ENCODE results near the gene RIN3.

Gene RIN3

GRCh38 chr14:92688434-92689375 is 175.1 kb downstream of the RIN3 start:
- DNase-seq (ENCODE audit: extremely low read depth, low read depth) = no peak

GRCh38 chr14:92690171-92691011 is 176.8 kb downstream of the RIN3 start:
- no peak for DNase-seq (ENCODE audit: extremely low read depth, low read depth)
- peak; percentile 38 for TF ChIP-seq CTCF (IDR thresholded peaks at IDR 0.05; ENCODE audit: low read depth, low read length)

More at GRCh38 chr14:92688434-92689375, 175.1 kb downstream of the RIN3 start:
- TF ChIP-seq CTCF (IDR thresholded peaks at IDR 0.05; ENCODE audit: low read depth, low read length) = no peak

- DNase-seq (ENCODE audit: extremely low read depth, low read depth) = no peak
- no peak for TF ChIP-seq CTCF (IDR thresholded peaks at IDR 0.05; ENCODE audit: low read depth, low read length)
These were observed 179.2 kb downstream of the RIN3 start for GRCh38 chr14:92692822-92693226.

DNA sequence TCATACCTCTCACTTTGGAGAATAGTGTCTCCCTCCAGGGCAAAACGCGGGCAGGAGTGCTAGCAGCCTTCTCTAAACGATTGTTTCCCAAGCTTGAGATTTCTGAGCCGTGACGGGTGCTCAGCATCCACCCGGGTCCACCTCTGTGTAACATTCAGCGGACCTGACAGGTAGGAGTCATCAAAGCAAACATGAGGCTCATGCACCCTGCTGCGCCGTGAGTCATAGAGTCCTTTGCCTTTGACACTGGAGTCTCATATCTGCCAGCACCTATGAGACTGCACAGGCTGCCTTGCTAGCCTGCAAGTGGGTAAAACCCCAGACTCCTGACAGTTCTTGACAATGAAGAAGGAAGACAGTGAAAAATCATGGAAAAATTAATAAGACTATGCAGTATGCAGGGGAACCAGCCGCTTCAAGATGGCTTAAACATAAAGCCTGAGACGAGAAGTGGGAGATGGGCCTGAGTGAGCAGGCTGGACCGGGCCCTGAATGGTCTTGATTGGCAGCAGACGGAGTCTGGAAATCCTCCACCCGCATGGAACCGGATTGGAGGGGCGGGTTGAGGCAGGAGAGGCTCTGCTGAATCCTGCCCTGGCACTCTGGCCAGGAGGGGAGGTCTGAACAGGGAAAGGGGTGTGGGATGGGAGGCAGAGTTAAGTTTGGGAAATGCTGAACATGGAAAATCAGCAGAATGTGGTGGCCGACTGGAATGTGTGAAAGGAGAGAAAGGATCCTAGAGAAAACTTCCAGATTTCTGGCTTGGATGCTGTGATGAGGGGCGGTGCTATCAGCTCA is 180.6 kb downstream of the RIN3 start:
- no peak for DNase-seq (ENCODE audit: extremely low read depth, low read depth)
- TF ChIP-seq CTCF (IDR thresholded peaks at IDR 0.05; ENCODE audit: low read depth, low read length) = no peak

GRCh38 chr14:92694807-92695206 is 181.2 kb downstream of the RIN3 start:
- TF ChIP-seq CTCF (IDR thresholded peaks at IDR 0.05; ENCODE audit: low read depth, low read length) = no peak
- DNase-seq (ENCODE audit: extremely low read depth, low read depth) = no peak

GRCh38 chr14:92695562-92695961 is 182.0 kb downstream of the RIN3 start:
- no peak for TF ChIP-seq CTCF (IDR thresholded peaks at IDR 0.05; ENCODE audit: low read depth, low read length)
- no peak for DNase-seq (ENCODE audit: extremely low read depth, low read depth)
